HG03571 (cell line): ENCODE results near the gene NUDT16L1.
A peak's percentile ranks its signal among the peaks of the same experiment; 100 is the strongest.

Experiments used
- ATAC-seq: cut with Tn5 transposase; IDR thresholded peaks from one replicate; pipeline ENCODE4 v1.9.1; 2021; ENCODE audit not compliant: unreplicated experiment

Gene NUDT16L1

GRCh38 chr16:4682084-4682591, 11.2 kb upstream of the NUDT16L1 start:
- ATAC-seq: no peak

- ATAC-seq: no peak
Observed at GRCh38 chr16:4682616-4683254, 10.6 kb upstream of the NUDT16L1 start.

- ATAC-seq: no peak
Observed at GRCh38 chr16:4683255-4684057, 9.9 kb upstream of the NUDT16L1 start.

- ATAC-seq: no peak
Observed at GRCh38 chr16:4684058-4684715, 9.2 kb upstream of the NUDT16L1 start.

GRCh38 chr16:4684763-4685162, 8.6 kb upstream of the NUDT16L1 start:
- no peak for ATAC-seq

- no peak for ATAC-seq
Observed at GRCh38 chr16:4685292-4685691, 8.1 kb upstream of the NUDT16L1 start.

GRCh38 chr16:4685776-4686496, 7.4 kb upstream of the NUDT16L1 start:
- no peak for ATAC-seq

GRCh38 chr16:4686497-4687210, 6.7 kb upstream of the NUDT16L1 start:
- no peak for ATAC-seq

GRCh38 chr16:4687416-4687815, 5.9 kb upstream of the NUDT16L1 start:
- ATAC-seq: no peak

GRCh38 chr16:4687946-4688673, 5.3 kb upstream of the NUDT16L1 start:
- ATAC-seq: no peak

- no peak for ATAC-seq
Observed at GRCh38 chr16:4688674-4689045, 4.7 kb upstream of the NUDT16L1 start.

- no peak for ATAC-seq
Observed at GRCh38 chr16:4689091-4689671, 4.2 kb upstream of the NUDT16L1 start.

- no peak for ATAC-seq
Observed at GRCh38 chr16:4689864-4690704, 3.3 kb upstream of the NUDT16L1 start.

GRCh38 chr16:4690946-4691665, 2.3 kb upstream of the NUDT16L1 start:
- ATAC-seq: no peak

- ATAC-seq: no peak
Observed at GRCh38 chr16:4691666-4692412, 1.5 kb upstream of the NUDT16L1 start.

- ATAC-seq: peak; percentile 3
Observed at GRCh38 chr16:4692460-4693295, 684 bp upstream of the NUDT16L1 start.
